ENCODE results near the gene ITGA7. TPM values are rescaled to one million over a fixed set of nuclear protein-coding genes. Genes with fewer than 3 reads are reported as not detected.
"Not testable (repeated sequence)": the region's sequence is repeated elsewhere in the genome, so short reads cannot be mapped to it uniquely, and the experiment has no call there.

The ITGA7 gene
- total RNA-seq, 1 donor from 2014 or later: 1.5 TPM

- intact Hi-C loops (cut with micrococcal nuclease): not testable (repeated sequence)
Observed at GRCh38 chr12:55650620-55651298, 56.9 kb downstream of the ITGA7 start.

- intact Hi-C loops (cut with micrococcal nuclease): loop anchor here (10.0 kb wide), 1 partner anchor 88 kb away; no protein-coding TSS in a partner anchor
Observed at GRCh38 chr12:55647027-55647426, 60.7 kb downstream of the ITGA7 start.

- intact Hi-C loops (cut with micrococcal nuclease): loop anchor here (10.0 kb wide), 1 partner anchor 90 kb away; no protein-coding TSS in a partner anchor
Observed at GRCh38 chr12:55644591-55644990, 63.1 kb downstream of the ITGA7 start.

GRCh38 chr12:55642669-55643068 lies 65.0 kb downstream of the ITGA7 start:
- intact Hi-C loops (cut with micrococcal nuclease): loop anchor here (10.0 kb wide), 1 partner anchor 92 kb away; no protein-coding TSS in a partner anchor

- intact Hi-C loops (cut with micrococcal nuclease): loop anchor here (10.0 kb wide), 1 partner anchor 93 kb away; no protein-coding TSS in a partner anchor
Observed at GRCh38 chr12:55642267-55642666, 65.4 kb downstream of the ITGA7 start.

- intact Hi-C loops (cut with micrococcal nuclease): loop anchor here (10.0 kb wide), 1 partner anchor 93 kb away; no protein-coding TSS in a partner anchor
Observed at GRCh38 chr12:55641595-55641994, 66.1 kb downstream of the ITGA7 start.

GRCh38 chr12:55637467-55637866 lies 70.2 kb downstream of the ITGA7 start:
- intact Hi-C loops (cut with micrococcal nuclease): no loop called here

- intact Hi-C loops (cut with micrococcal nuclease): no loop called here
Observed at GRCh38 chr12:55636853-55637252, 70.9 kb downstream of the ITGA7 start, which contains the start of gene OR10P1. Gene OR10P1 (plus strand): TSS chr12:55636892. CDS start chr12:55636892, 0 bp downstream.

- intact Hi-C loops (cut with micrococcal nuclease): no loop called here
Observed at GRCh38 chr12:55636116-55636655, 71.5 kb downstream of the ITGA7 start.

Other genes starting within 250 kb of the ITGA7 start
- gene OR6C70, start 237.8 kb downstream of the ITGA7 start, total RNA-seq: 0.45 TPM in 1 of 2 replicates, not detected in the other
- not detected in 2 replicates for gene OR6C68, start 215.5 kb downstream of the ITGA7 start, total RNA-seq
- not detected in 2 replicates for gene OR6C4, start 158.3 kb downstream of the ITGA7 start, total RNA-seq
- gene OR2AP1, start 135.4 kb downstream of the ITGA7 start, total RNA-seq: not detected in 2 replicates
- not detected in 2 replicates for gene OR10P1, start 71.0 kb downstream of the ITGA7 start, total RNA-seq
- 118 and 123 TPM in 2 replicates for gene BLOC1S1, start 8.1 kb upstream of the ITGA7 start, total RNA-seq
- gene RDH5, start 12.5 kb upstream of the ITGA7 start, total RNA-seq: 10.4 and 14.1 TPM in 2 replicates
- gene CD63, start 21.1 kb upstream of the ITGA7 start, total RNA-seq: 184 and 188 TPM in 2 replicates
- 18.2 and 21.1 TPM in 2 replicates for gene GDF11, start 35.2 kb upstream of the ITGA7 start, total RNA-seq
- gene SARNP, start 109.8 kb upstream of the ITGA7 start, total RNA-seq: 76.1 and 84.4 TPM in 2 replicates
- 68.2 and 71.0 TPM in 2 replicates for gene ORMDL2, start 110.1 kb upstream of the ITGA7 start, total RNA-seq
- gene DNAJC14, start 121.7 kb upstream of the ITGA7 start, total RNA-seq: 32.7 and 34.9 TPM in 2 replicates
- 0.05 TPM in 1 of 2 replicates, not detected in the other for gene MMP19, start 135.0 kb upstream of the ITGA7 start, total RNA-seq
- gene PYM1, start 220.0 kb upstream of the ITGA7 start, total RNA-seq: 56.4 and 59.9 TPM in 2 replicates
- gene DGKA, start 223.3 kb upstream of the ITGA7 start, total RNA-seq: 532 and 550 TPM in 2 replicates